Smooth muscle cell of the coronary artery (primary cell): ENCODE measurements around the gene MOB1B. TPM values are rescaled to one million over a fixed set of nuclear protein-coding genes. Genes with fewer than 3 reads are reported as not detected.

Experiments used
- total RNA-seq: library from RNA; depleted of rRNA; stranded (reverse); fragments of >200 nt; gene quantifications from 2 replicates; pipeline ENCODE4 v1.2.3, GENCODE V29; 2014; ENCODE audit warnings: low replicate concordance

MOB1B gene
- total RNA-seq, result 2.5 and 8.2 TPM in 2 replicates

DNA sequence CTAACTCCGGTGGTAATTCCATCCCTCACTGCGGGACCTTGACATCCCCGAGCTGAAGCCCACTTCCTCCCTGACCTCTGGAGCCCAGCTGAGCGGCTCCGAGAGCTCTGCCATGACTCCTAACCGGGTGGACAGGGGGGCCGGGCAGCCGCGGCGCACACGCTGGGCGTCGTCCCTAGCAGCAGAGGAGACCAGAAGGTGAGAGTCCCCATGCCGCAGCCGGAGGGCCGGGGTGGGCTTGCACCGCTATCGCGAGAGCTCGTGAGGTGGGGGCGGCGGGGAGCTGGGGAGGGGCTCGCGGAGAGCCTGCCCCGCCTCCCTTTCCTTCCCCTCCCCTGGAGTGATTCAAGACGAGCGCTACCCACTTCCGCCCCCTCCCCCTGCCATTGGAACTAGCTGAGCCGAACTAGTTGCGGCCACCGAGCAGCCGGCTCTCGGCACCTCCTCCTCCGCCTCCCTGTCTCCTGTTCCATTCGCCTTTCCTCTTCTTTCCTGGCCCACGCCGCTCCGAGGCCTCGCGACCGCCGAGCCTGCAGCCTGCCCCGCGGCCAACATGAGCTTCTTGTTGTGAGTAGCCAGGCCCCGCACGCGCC is at the start of gene MOB1B:
MOB1B (plus strand) TSS at position 386 of the 593 bp plus-strand sequence; CDS start at position 554, 168 bp downstream.

DNA sequence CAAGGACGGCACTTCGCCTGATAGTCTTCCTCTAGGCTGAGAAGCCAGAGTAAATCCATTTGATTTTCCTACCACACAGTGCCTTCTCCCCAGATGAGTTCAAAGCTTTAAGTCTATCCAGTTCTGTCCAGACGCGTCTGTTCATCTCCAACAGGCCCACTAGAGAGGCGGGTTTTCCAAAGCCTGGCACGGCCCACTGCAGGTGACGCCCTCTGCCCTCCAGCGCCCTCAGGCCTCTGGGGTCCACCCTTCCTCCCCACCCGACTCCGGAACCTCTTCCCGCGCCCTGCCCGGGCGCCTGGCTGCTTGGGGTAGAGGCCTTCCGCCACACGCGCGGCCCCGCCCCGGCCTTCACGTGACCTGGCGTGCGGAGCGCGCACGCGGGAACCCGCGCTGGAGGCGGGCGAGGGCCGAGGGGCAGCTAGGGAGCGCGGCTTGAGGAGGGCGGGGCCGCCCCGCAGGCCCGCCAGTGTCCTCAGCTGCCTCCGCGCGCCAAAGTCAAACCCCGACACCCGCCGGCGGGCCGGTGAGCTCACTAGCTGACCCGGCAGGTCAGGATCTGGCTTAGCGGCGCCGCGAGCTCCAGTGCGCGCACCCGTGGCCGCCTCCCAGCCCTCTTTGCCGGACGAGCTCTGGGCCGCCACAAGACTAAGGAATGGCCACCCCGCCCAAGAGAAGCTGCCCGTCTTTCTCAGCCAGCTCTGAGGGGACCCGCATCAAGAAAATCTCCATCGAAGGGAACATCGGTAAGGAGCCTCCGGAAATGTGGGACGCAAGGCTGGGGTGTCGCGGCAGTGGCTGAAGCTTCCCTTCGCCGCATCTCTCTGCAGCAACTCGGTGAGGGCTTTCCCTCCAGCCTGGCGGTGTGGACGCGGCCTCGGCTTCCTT is 91.3 kb downstream of the MOB1B start, which contains the start of gene DCK:
DCK (plus strand) TSS at position 469 of the 888 bp plus-strand sequence; CDS start at position 656, 187 bp downstream.

Other genes starting within 250 kb of the MOB1B start
- gene JCHAIN, start 235.9 kb upstream of the MOB1B start, total RNA-seq, result 1.1 TPM in 1 of 2 replicates, not detected in the other
- 17.0 and 20.1 TPM in 2 replicates for gene UTP3, start 213.8 kb upstream of the MOB1B start, total RNA-seq
- gene RUFY3, start 180.4 kb upstream of the MOB1B start, total RNA-seq, result 29.8 and 50.7 TPM in 2 replicates
- 83.0 and 85.9 TPM in 2 replicates for gene GRSF1, start 62.5 kb upstream of the MOB1B start, total RNA-seq
- 8.0 and 8.6 TPM in 2 replicates for gene DCK, start 91.3 kb downstream of the MOB1B start, total RNA-seq